GM21381 (cell line): ENCODE results near the gene RNF220.

Experiments used
- ATAC-seq: cut with Tn5 transposase; IDR thresholded peaks from one replicate; pipeline ENCODE4 v1.9.1; 2021; ENCODE audit warnings: mild to moderate bottlenecking, moderate library complexity; ENCODE audit not compliant: unreplicated experiment

RNF220 gene

GRCh38 chr1:44406737-44407429 is 1.8 kb downstream of the RNF220 start:
- no peak for ATAC-seq

- ATAC-seq = no peak
Measured at GRCh38 chr1:44407430-44408211, 2.6 kb downstream of the RNF220 start.

GRCh38 chr1:44408212-44408582 is 3.1 kb downstream of the RNF220 start:
- no peak for ATAC-seq

GRCh38 chr1:44408632-44409602 is 3.9 kb downstream of the RNF220 start:
- no peak for ATAC-seq

GRCh38 chr1:44409757-44410156 is 4.7 kb downstream of the RNF220 start:
- ATAC-seq = no peak

- ATAC-seq = no peak
Measured at GRCh38 chr1:44411861-44412260, 6.8 kb downstream of the RNF220 start.

GRCh38 chr1:44412601-44413000 is 7.5 kb downstream of the RNF220 start:
- no peak for ATAC-seq

- ATAC-seq = no peak
Measured at GRCh38 chr1:44413740-44414139, 8.7 kb downstream of the RNF220 start.

- ATAC-seq = no peak
Measured at GRCh38 chr1:44415013-44415412, 10.0 kb downstream of the RNF220 start.

GRCh38 chr1:44416408-44416807 is 11.4 kb downstream of the RNF220 start:
- no peak for ATAC-seq

- no peak for ATAC-seq
Measured at GRCh38 chr1:44417351-44418021, 12.4 kb downstream of the RNF220 start.

- no peak for ATAC-seq
Measured at GRCh38 chr1:44418022-44418673, 13.1 kb downstream of the RNF220 start.

- ATAC-seq = no peak
Measured at GRCh38 chr1:44419901-44420300, 14.8 kb downstream of the RNF220 start.

GRCh38 chr1:44420535-44420934 is 15.5 kb downstream of the RNF220 start:
- ATAC-seq = no peak

GRCh38 chr1:44421446-44421884 is 16.4 kb downstream of the RNF220 start:
- ATAC-seq = no peak

GRCh38 chr1:44422161-44422560 is 17.1 kb downstream of the RNF220 start:
- no peak for ATAC-seq

- no peak for ATAC-seq
Measured at GRCh38 chr1:44423591-44424537, 18.8 kb downstream of the RNF220 start.

- no peak for ATAC-seq
Measured at GRCh38 chr1:44424747-44425146, 19.7 kb downstream of the RNF220 start.
